ENCODE results near the gene HTR7. TPM values are rescaled to one million over a fixed set of nuclear protein-coding genes. Genes with fewer than 3 reads are reported as not detected.

The HTR7 gene
- total RNA-seq, 1 donor from 2014 or later, result 0.32 TPM

DNA sequence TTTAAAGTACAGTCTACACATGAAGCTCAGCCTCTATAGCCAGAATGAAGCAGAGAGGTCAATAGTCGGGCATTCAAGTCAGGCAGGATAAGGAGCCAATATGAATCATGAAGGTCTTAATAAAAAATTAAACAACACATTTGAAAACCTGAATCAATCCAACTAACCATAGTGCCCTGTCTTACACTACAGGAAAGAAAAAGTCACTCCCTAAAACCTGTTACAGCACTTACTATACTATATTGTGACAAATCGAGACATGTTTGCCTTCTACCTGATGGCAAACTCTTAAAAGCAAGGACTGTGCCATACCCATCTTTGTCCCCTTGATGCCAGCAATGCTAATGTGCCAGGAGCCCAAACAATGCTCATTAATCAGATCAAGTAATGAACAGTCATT lies 117.6 kb downstream of the HTR7 start:
- ATAC-seq (no peak), DNase-seq (no peak)
- Histone ChIP-seq H3K4me3 (no peak overlapping the region), H3K36me3 (no peaks in the 10 kb centered on the region), H3K27ac (no peak overlapping the region), H3K27me3 (ENCODE audit: low read depth) (no peaks in the 10 kb centered on the region), H3K9me3 (no peaks in the 10 kb centered on the region), H3K4me1 (no peaks in the 10 kb centered on the region)
- no peak for TF ChIP-seq CTCF (IDR thresholded peaks at IDR 0.05)
- intact Hi-C loops (cut with DNase I), result no loop called here

DNA sequence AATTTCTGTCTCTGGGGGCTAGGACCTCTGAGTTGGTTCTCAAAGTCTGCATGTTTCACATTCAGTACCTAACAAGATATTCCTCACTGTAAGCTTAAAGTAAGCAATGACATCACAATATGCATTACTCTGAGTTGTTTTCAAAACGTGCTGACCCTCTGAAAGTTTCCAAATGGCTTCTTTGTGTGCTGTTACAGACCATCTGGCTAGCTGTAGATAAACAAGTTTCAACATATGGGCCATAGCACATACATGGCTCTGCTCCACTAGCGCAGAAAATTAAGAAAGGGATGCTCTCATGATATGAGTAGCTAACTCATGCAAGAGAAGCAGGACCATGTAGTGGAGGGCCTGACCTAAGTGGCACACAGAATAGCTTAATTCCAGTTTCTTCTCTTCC lies 119.0 kb downstream of the HTR7 start:
- DNase-seq (no peak), ATAC-seq (no peak)
- intact Hi-C loops (cut with DNase I), result no loop called here
- no peaks in the 10 kb centered on the region for H3K9me3 ChIP-seq
- no peak overlapping the region for H3K27ac ChIP-seq
- no peaks in the 10 kb centered on the region for H3K4me1 ChIP-seq
- H3K27me3 ChIP-seq (ENCODE audit: low read depth), result no peaks in the 10 kb centered on the region
- no peak overlapping the region for H3K4me3 ChIP-seq
- no peaks in the 10 kb centered on the region for H3K36me3 ChIP-seq
- TF ChIP-seq CTCF (IDR thresholded peaks at IDR 0.05), result no peak

- no peak overlapping the region for H3K4me3 ChIP-seq
- H3K27ac ChIP-seq, result no peak overlapping the region
- intact Hi-C loops (cut with DNase I), result no loop called here
- TF ChIP-seq CTCF (IDR thresholded peaks at IDR 0.05), result no peak
- ATAC-seq, result no peak
- DNase-seq, result no peak
- H3K27me3 ChIP-seq (ENCODE audit: low read depth), result no peaks in the 10 kb centered on the region
- H3K9me3 ChIP-seq, result no peaks in the 10 kb centered on the region
- H3K4me1 ChIP-seq, result no peaks in the 10 kb centered on the region
- no peaks in the 10 kb centered on the region for H3K36me3 ChIP-seq
These were observed 123.4 kb downstream of the HTR7 start for GRCh38 chr10:90734415-90734814.

- H3K9me3 ChIP-seq, result no peaks in the 10 kb centered on the region
- H3K36me3 ChIP-seq, result no peaks in the 10 kb centered on the region
- intact Hi-C loops (cut with DNase I), result no loop called here
- H3K4me1 ChIP-seq, result no peaks in the 10 kb centered on the region
- no peaks in the 10 kb centered on the region for H3K27me3 ChIP-seq (ENCODE audit: low read depth)
- ATAC-seq (no peak), DNase-seq (no peak)
- no peak overlapping the region for H3K4me3 ChIP-seq
- no peak overlapping the region for H3K27ac ChIP-seq
- no peak for TF ChIP-seq CTCF (IDR thresholded peaks at IDR 0.05)
These were observed 125.3 kb downstream of the HTR7 start for GRCh38 chr10:90732581-90732980.

DNA sequence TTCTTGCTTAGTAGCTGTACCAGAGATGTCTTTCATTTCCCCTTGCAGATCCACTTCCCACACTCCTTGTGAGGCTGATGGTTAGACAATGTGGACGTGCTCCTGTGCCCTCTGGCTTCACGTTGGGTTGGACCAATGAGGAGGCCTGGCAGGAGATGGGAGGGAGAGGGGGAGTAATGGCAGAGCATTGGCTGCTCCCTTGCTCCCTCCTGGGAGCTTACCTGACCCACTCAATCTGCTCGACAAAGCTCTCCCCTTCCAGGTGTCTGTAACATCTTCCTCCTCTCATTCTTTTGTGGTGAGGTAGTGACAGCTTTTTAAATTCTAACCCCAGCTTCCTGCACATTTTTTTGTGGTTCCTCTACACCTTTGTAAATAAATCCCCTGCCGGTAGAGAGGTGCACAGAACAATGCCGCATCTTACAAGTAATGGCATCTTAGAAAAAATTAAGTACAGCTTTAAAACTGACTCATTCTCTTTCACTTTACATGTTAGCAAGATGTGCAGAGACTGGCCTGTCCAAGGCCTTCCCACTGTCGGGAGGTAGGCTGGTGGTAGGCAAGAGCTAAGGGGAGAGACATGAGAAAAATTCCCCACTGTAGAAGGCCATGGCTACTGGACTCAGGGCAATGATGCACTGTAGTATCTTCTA lies 134.3 kb downstream of the HTR7 start:
- Histone ChIP-seq H3K4me1 (no peaks in the 10 kb centered on the region), H3K27me3 (ENCODE audit: low read depth) (no peaks in the 10 kb centered on the region), H3K4me3 (no peak overlapping the region), H3K9me3 (no peaks in the 10 kb centered on the region), H3K27ac (no peak overlapping the region), H3K36me3 (no peaks in the 10 kb centered on the region)
- DNase-seq (no peak), ATAC-seq (no peak)
- intact Hi-C loops (cut with DNase I), result no loop called here
- no peak for TF ChIP-seq CTCF (IDR thresholded peaks at IDR 0.05)
